Spleen (tissue), 11 donors: Measurements from ENCODE around the gene MCTS1. TPM values are rescaled to one million over a fixed set of nuclear protein-coding genes. Genes with fewer than 3 reads are reported as not detected.
A peak's percentile ranks its signal among the peaks of the same experiment; 100 is the strongest.

Experiments
- DNase-seq: peaks from one replicate; pipeline ENCODE4 v3.0.0-alpha.2; 2020
- H3K27ac ChIP-seq, 8 donors: fragments of 200-600 bp; sonication (generic) in 7 of 8; 1 replicate in 4 of 8; 2 replicates in 4 of 8; pipeline versions ENCODE4 v1.5.0 to v1.8.0; 2016 to 2021; ENCODE audit warnings: inconsistent platforms in 4 of 8, mild to moderate bottlenecking in 4 of 8, moderate library complexity in 1 of 8
- H3K27me3 ChIP-seq, 7 donors: fragments of 200-600 bp; sonication (generic) in 6 of 7; replicated peaks in 1 of 7; 1 replicate in 4 of 7; 2 replicates in 3 of 7; pipeline versions ENCODE4 v1.5.0 to v1.8.0; 2016 to 2021; ENCODE audit warnings: inconsistent platforms in 3 of 7, mild to moderate bottlenecking in 1 of 7
- H3K36me3 ChIP-seq, 6 donors: fragments of 200-600 bp; sonication (generic) in 5 of 6; 1 replicate in 4 of 6; 2 replicates in 2 of 6; pipeline versions ENCODE4 v1.5.0 to v1.8.0; 2016 to 2021; ENCODE audit warnings: inconsistent platforms in 2 of 6
- H3K4me1 ChIP-seq, 6 donors: fragments of 200-600 bp; sonication (generic) in 5 of 6; 1 replicate in 3 of 6; 2 replicates in 3 of 6; pipeline versions ENCODE4 v1.5.0 to v1.8.0; 2016 to 2021; ENCODE audit warnings: inconsistent platforms in 3 of 6
- H3K4me3 ChIP-seq, 8 donors: fragments of 200-600 bp; sonication (generic) in 7 of 8; 1 replicate in 4 of 8; 2 replicates in 4 of 8; pipeline versions ENCODE4 v1.5.0 to v1.8.0; 2016 to 2021; ENCODE audit warnings: inconsistent platforms in 4 of 8, mild to moderate bottlenecking in 4 of 8, moderate library complexity in 2 of 8
- H3K9me3 ChIP-seq, 8 donors: fragments of 200-600 bp; sonication (generic) in 7 of 8; 1 replicate in 4 of 8; 2 replicates in 4 of 8; pipeline versions ENCODE4 v1.5.0 to v1.8.0; 2016 to 2021; ENCODE audit warnings: inconsistent platforms in 4 of 8
- POLR2A ChIP-seq, 3 donors: fragments of 450-650 bp; IDR thresholded peaks; one replicate each; pipeline ENCODE4 v1.5.1; 2017; ENCODE audit warnings: antibody characterized with exemption in 3 of 3, mild to moderate bottlenecking in 1 of 3
- POLR2AphosphoS5 ChIP-seq, 3 donors: sonication (generic); formaldehyde crosslinking; IDR thresholded peaks; one replicate each; pipeline ENCODE4 v1.5.1; 2017; ENCODE audit warnings: antibody characterized with exemption in 3 of 3
- WGBS, 5 donors: extraction: QIAGEN DNeasy Blood & Tissue Kit in 3 of 5; methylation state at CpG; one replicate each; pipeline versions ENCODE4 v1.1.5 to v1.1.7; 2013 to 2018; 5-methylcytosine and 5-hydroxymethylcytosine counted together
- intact Hi-C: fragments of 100-400 bp; cut with DNase I; formaldehyde crosslinking; loops from one replicate; pipeline ENCODE4 v1.15.0; 2023; ENCODE audit warnings: low total_unique reads
- polyA plus RNA-seq, 3 donors: library from polyadenylated mRNA; stranded (reverse); fragments of 200-250 nt; gene quantifications; one replicate each; pipeline ENCODE4 v1.2.1, GENCODE V29; 2013
- total RNA-seq, 7 donors: library from RNA; depleted of rRNA in 3 of 7; stranded (reverse); fragments of >200 nt in 3 of 7; fragmentation: NEBNext Ultra II Directional in 4 of 7; extraction: Animal tissue kit (Norgen Biotek cat#: 25700) in 4 of 7; gene quantifications; one replicate each; pipeline versions ENCODE4 v1.1.0 to v1.2.1, GENCODE V29; 2016 to 2021
- TF ChIP-seq, protein P1 (sequence below), 11 experiments: fragments of 200-600 bp in 7 of 11; fragments of 450-650 bp in 4 of 11; sonication (generic) in 4 of 11; IDR thresholded peaks in 8 of 11; conservative IDR thresholded peaks in 3 of 11; 1 replicate in 7 of 11; 2 replicates in 4 of 11; pipeline versions ENCODE4 v1.4.0 to v1.8.0; 2016 to 2021; ENCODE audit warnings: antibody characterized with exemption in 11 of 11, inconsistent platforms in 4 of 11, mild to moderate bottlenecking in 1 of 11
- donor health status: healthy with polysubstance abuse.
- donor health status: DM: no; HTN: no; CAD: no; lungs with moderate emphysema.
- donor health status: DM: no; HTN: no; CAD: no.
- donor health status: Bipolar disorder and iron deficiency.
- donor health status: healthy.
- donor health status: DM: no; HTN: no; CAD: no.
- donor health status: DM: yes; HTN: yes; CAD: no.

MCTS1 gene
- total and polyA plus RNA-seq, 10 donors, result 21.6 to 56.1 (median 32.6) TPM

DNA sequence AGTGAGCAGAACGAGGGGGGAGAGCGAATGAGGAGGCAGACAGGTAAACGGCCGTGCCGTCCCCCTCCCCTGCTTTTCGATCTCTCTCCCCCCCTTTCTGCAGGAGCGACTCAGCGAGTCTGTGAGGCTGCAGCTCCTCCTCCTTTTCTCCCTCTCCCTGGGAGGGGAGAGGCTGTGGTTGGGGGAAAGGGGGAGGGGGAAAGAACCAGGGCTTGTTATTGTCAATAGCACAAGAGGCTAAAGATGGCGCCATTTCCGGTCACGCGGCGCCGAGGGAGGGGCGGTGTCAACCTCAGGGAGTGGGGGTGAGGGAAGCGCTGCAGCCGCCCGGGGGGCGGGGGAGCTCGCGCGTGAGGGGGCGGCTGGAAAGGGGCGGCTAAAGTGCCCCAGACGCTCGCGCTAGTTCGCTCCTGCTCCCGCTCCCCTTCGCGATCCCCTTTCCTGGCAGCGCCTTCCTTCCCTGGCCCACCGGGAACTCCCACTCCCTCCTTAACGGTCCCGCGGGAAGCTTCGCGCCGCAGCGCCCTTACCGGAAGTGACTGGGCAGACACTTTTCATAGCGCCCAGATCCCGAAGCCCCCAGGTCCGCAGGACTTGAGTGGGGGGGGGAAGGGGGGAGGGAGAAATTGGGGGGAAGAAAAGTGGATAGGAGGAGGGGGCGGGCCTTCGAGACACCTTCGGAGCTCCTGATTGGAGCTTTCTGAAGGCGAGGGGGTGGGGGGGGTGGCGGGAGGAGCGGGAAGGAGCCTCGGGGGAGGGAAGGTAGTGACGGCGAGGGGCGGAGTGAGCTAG, 42.9 kb upstream of the MCTS1 start, which contains the start of gene CUL4B:
Gene CUL4B (minus strand): TSS at position 121 of the 792 bp plus-strand sequence. CDS start 324 bp downstream, outside the sequence.
- peaks cover 4 to 48% (median 23%) of the 10 kb centered on the region in 6 donors for H3K4me1 ChIP-seq
- intact Hi-C loops, result no loop called here
- 1 to 34% (median 5%) methylated on average over 27 to 52 of the region's 54 CpGs for WGBS, 5 donors
- H3K27me3 ChIP-seq, result no peaks in the 10 kb centered on the region
- DNase-seq, result peak; percentile 98
- peaks cover 0 to 19% (median 0%) of the 10 kb centered on the region in 6 donors for H3K36me3 ChIP-seq
- H3K9me3 ChIP-seq, result no peaks in the 10 kb centered on the region
- H3K27ac ChIP-seq, result peak within 1 kb of the TSS; percentile 84 to 99 (median 96)
- peak in 2 of 3 donors; percentile 15 to 33 for TF ChIP-seq POLR2A (IDR thresholded peaks at IDR 0.05)
- TF ChIP-seq, protein P1, sequence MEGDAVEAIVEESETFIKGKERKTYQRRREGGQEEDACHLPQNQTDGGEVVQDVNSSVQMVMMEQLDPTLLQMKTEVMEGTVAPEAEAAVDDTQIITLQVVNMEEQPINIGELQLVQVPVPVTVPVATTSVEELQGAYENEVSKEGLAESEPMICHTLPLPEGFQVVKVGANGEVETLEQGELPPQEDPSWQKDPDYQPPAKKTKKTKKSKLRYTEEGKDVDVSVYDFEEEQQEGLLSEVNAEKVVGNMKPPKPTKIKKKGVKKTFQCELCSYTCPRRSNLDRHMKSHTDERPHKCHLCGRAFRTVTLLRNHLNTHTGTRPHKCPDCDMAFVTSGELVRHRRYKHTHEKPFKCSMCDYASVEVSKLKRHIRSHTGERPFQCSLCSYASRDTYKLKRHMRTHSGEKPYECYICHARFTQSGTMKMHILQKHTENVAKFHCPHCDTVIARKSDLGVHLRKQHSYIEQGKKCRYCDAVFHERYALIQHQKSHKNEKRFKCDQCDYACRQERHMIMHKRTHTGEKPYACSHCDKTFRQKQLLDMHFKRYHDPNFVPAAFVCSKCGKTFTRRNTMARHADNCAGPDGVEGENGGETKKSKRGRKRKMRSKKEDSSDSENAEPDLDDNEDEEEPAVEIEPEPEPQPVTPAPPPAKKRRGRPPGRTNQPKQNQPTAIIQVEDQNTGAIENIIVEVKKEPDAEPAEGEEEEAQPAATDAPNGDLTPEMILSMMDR (IDR thresholded peaks at IDR 0.05 in 8 of 11, conservative IDR thresholded peaks at IDR 0.05 in 3 of 11), result no peak
- peak; percentile 81 to 84 (median 84) for TF ChIP-seq POLR2AphosphoS5 (IDR thresholded peaks at IDR 0.05)
- peak within 1 kb of the TSS; percentile 49 to 83 (median 54) for H3K4me3 ChIP-seq

DNA sequence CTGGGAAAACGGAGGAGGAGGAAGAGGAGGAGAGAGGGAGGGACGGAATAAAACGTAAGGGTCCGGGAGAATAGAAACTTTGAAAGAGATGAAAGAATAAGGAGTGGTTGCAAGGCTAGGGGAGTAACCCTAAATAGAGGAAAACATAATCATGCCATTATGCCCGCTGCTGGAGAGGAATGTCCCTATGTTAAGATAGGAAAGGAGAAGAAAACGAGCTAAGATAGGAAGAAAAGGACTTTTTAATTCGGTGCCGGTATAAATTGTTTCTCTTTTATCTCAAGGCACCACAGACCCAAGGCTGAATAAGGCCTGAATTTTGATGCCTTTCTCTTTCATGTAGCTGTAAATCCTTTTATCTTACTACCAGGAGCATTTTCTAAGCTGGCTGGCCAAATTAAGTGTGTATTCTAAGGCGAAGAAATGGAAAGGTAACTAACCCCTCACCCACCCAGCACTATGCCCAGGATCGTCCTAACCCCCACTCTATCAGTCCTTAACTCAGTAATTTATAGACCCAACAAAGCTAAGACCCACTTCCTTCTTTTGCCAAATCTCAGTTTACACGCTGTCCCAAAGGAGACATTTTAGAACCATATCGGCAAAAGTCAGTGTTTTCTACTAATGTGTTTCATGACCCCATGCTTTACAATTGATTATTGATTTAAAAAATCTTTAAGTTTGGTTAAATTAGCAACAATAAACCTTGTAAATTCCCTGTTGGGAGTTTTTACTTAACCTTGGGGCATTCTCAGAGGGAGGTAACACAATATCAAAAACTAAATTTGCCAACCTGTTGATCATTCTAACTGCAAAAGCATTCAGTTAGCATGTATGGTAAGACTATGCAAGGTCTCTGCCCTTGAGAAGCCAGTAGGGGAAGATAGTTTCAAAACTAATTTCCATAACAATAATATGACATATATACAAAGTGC, 42.0 kb upstream of the MCTS1 start:
- Histone ChIP-seq H3K27ac (peak overlapping the region; percentile 16 to 99 (median 96)), H3K36me3 (peaks cover 0 to 10% (median 0%) of the 10 kb centered on the region in 6 donors), H3K9me3 (no peaks in the 10 kb centered on the region), H3K4me1 (peaks cover 0 to 42% (median 23%) of the 10 kb centered on the region in 6 donors), H3K4me3 (peak overlapping the region; percentile 27 to 83 (median 54)), H3K27me3 (no peaks in the 10 kb centered on the region)
- DNase-seq, result no peak
- 4 to 36% (median 6%) methylated on average over 12 of the region's 12 CpGs for WGBS, 5 donors
- TF ChIP-seq POLR2A (IDR thresholded peaks at IDR 0.05) (no peak), POLR2AphosphoS5 (IDR thresholded peaks at IDR 0.05) (no peak)
- TF ChIP-seq, protein P1 (IDR thresholded peaks at IDR 0.05 in 8 of 11, conservative IDR thresholded peaks at IDR 0.05 in 3 of 11), result no peak
- intact Hi-C loops, result no loop called here

- 57 to 74% (median 59%) methylated on average over 2 of the region's 2 CpGs for WGBS, 5 donors
- no peaks in the 10 kb centered on the region for H3K27me3 ChIP-seq
- peaks cover 0 to 4% (median 0%) of the 10 kb centered on the region in 6 donors for H3K36me3 ChIP-seq
- H3K9me3 ChIP-seq, result no peaks in the 10 kb centered on the region
- intact Hi-C loops, result no loop called here
- H3K27ac ChIP-seq, result peak overlapping the region in 6 of 8 donors; percentile 95 to 99 (median 97)
- peaks cover 0 to 36% (median 21%) of the 10 kb centered on the region in 6 donors for H3K4me1 ChIP-seq
- no peak overlapping the region for H3K4me3 ChIP-seq
- no peak for TF ChIP-seq POLR2AphosphoS5 (IDR thresholded peaks at IDR 0.05)
- no peak for TF ChIP-seq POLR2A (IDR thresholded peaks at IDR 0.05)
- TF ChIP-seq, protein P1 (IDR thresholded peaks at IDR 0.05 in 8 of 11, conservative IDR thresholded peaks at IDR 0.05 in 3 of 11), result no peak
- DNase-seq, result no peak
Measured at GRCh38 chrX:120562569-120562926, 41.4 kb upstream of the MCTS1 start.
